ENCODE results near the gene CAT.

DNA sequence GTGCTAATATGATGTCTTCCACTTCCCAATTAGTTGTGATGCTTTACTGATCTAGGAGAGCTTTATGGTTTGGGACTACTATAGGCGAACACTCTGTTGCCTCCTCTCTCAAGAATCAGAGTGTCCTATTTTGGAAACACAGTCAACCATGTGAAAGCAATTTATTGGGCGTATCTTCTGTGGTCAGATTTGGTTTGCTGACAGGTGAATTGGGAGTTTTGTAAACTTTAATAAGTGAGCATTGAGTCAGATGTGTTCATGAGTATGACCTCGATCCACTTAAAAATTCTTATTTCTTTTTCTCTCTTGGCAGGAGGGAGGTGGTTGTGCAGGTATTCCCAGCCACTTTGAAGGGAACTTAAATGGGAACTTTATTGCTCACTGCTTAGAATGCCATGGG, 4.4 kb downstream of the CAT start:
- TF ChIP-seq EZH2phosphoT487 (IDR thresholded peaks at IDR 0.05; ENCODE audit: insufficient read depth, low read depth) (no peak), EZH2 (IDR thresholded peaks at IDR 0.05; ENCODE audit: insufficient read depth, poor library complexity, severe bottlenecking) (no peak)

Measured in GM23248 (cell line).